ENCODE data around the gene NUP188. TPM values are rescaled to one million over a fixed set of nuclear protein-coding genes. Genes with fewer than 3 reads are reported as not detected.
"Not testable (repeated sequence)": the region's sequence is repeated elsewhere in the genome, so short reads cannot be mapped to it uniquely, and the experiment has no call there.

The NUP188 gene
- total RNA-seq, 1 experiment from 2014 or later = 77.6 TPM

DNA sequence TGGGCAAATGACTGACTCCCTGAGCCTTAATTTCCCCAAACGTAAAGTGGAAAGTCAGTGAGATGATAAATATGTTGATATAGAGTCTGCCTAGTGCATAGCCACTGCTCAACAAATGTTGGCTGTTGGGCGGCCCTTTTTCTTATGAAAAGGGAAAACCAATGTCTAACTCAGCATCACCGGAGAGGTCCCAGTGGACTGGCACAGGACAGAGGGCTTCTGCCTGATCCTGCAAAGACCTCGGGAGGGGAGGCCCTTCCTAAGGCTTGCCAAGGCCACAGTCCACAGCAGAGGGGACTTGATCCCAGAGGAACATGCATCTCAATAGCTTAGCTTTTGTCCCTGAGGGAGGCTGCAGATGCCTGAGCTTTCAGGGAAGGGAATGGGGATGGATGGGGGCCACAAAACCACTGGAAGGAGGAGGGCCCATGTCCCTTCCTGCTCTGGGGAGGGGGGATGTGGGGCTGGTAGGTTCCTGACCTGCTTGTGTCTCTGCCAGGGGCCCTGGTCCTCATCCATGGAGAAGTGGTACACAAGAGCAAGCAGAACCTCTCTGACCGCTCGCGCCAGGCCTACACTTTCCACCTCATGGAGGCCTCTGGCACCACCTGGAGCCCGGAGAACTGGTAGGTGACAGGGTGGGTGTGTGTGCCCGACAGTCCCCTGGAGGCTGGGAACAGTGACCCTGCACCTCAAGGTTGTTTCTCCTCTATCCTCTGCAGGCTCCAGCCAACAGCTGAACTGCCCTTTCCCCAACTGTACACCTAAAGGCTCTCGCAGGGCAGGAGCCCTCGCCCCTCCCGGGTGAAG lies 6.3 kb upstream of the NUP188 start:
- DNase-seq (ENCODE audit: low read depth) = no peak

DNA sequence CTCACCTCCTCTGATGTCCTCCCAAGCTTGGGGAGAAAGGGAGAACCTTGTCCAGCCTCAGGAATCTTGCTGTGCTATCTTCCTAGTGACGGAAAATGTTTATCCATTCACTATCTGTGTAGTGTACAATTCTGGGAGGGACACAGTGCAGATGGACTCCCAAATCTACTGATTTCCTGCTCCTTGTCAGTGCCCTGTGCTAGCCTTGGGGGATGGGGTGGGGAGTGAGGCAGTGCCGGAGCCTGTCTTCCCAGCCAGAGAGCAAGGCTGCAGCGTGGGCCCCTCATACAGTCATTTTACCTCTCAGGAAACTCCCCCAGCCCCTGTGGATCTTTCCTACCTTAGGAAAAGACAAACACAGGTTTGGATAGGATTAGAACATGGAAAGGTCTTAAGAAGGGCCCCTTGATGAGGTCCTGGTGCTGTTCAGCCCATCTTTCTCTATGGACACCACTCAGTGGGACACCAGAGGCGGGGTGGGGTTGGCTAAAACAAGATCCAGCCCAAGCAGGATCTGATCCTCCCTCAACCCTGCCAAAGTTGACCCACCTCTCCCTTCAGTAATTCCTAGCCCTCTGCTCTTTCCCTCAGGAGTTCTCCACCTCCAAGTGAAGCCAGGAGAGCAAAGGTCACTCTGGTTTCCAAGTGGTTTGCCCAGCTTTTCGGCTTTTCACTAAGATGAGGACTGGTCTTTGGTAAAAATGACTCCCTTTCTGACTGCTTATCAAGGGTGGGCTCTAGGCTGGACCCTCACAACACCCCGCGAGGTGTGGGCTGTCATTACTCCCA lies 3.5 kb upstream of the NUP188 start:
- no peak for DNase-seq (ENCODE audit: low read depth)

DNA sequence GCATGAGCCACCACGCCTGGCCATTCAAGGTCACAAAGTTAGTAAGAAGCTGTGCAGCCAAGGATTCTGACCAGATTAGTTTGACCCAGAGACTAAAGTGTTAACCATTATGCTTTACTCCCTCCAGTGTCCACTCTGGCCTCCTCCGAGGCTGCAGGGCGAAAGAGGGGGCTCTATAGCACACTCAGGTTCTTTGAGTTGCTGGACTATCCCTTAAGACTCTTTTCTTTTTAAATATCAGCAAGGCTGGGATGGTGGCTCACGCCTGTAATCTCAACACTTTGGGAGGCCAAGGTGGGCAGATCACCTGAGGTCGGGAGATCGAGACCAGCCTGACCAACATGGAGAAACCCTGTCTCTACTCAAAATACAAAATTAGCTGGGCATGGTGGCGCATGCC lies 2.5 kb upstream of the NUP188 start:
- DNase-seq (ENCODE audit: low read depth) = not testable (repeated sequence)

DNA sequence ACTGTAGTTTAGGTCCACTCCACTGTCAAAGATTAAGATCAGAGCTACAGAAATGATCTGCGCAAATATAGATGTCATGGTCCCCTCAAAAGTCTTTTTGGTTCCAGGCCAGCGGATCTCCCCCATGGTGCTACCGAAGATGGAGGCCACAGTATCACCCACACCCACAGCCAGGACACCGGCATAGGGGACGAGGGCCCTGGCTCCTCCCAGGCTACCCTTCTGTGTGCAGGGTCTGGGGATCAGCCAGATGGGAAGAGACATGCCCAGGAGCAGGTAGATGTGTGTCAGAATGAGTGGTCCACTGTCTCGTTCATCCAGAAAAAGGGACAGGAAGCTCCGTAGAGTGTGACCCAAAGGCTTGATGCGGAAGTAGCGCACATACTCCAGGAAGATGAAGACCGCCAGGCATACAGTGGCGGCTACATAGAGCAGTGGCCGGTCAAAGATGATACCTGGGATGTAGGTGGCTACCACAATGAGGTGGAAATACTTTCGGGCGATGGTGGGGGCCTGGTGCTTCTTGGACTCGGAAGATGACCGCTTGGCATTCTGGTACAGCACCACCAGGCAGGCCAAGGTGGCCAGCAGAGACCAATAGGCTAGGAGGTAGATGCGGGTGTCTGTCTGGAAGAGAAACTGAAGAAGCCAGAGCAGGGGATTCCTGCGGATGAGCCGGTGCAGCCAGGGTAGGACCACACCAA lies 1.5 kb upstream of the NUP188 start:
- DNase-seq (ENCODE audit: low read depth) = no peak

DNA sequence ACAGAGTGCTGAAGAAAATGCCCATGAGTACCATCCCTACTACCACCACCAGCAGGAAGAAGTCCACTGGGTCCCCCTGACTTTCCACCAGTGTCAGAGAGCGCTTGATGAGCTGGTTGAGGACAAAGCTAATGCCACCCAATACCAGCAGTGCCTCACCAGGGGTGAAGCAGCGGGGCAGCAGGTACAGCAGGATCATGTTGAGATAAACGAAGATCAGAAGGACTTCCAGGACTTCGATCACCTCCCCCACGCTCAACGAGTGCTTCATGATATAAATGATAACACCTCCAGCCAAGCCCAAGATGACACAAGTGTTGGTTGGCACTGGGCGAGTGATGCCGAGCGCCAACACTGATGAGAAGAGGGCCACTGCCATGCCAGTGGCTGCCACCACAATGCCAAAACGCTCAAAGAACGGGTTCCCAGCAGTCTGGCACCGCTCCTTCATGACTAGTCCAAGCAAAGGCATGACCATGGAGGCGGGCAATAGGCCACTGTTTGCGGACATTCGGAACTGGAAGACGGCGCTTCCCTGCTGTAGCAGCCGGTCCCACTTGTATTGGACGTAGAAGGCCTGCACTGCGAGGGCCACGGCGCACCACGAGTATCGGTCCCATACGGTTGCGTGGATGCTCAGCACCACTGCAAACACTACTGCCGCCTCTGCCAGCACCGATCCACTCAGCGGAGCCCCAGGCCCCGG lies 775 bp upstream of the NUP188 start:
- peak; percentile 42 for DNase-seq (ENCODE audit: low read depth)

DNA sequence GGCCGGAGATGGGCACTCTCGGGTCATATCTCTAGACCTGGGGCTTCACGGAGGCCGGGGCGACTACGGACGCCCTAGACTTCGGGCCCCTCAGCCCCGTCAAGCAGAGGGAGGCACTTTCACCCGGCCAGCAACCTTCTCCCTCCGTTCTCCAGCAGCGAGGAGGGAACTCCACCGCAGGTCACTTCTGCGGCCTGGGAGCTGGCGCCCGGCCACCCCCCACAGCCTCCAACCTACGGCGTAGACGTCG lies 297 bp upstream of the NUP188 start:
- DNase-seq (ENCODE audit: low read depth) = no peak

DNA sequence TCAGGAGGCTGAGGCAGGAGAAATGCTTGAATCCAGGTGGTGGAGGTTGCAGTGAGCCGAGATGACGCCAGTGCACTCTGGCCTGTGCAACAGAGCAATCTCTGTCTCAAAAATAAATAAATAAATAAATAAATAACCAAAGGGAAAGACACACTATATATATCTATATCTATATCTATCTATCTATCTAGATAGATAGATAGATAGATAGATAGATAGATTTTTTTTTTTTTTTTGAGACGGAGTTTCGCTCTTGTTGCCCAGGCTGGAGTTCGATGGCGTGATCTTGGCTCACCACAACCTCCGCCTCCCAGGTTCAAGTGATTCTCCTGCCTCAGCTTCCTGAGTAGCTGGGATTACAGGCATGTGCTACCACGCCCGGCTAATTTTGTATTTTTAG lies 13.9 kb downstream of the NUP188 start:
- not testable (repeated sequence) for DNase-seq (ENCODE audit: low read depth)

DNA sequence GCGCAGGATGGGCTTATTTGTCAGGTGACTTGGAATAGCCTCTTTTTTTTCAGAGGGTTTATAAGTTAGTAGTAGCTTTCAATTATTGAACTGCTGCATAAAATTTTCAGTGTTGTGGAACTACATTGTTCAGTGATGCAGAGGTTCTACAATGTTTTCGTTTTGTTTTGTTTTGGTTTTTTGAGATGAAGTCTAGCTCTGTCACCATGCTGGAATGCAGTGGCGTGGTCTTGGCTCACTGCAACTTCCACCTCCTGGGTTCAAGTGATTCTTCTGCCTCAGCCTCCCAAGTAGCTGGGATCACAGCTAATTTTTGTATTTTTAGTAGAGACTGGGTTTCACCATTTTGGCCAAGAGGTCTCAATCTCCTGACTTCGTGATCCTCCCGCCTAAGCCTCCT lies 22.0 kb downstream of the NUP188 start:
- DNase-seq (ENCODE audit: low read depth) = peak; percentile 35

DNA sequence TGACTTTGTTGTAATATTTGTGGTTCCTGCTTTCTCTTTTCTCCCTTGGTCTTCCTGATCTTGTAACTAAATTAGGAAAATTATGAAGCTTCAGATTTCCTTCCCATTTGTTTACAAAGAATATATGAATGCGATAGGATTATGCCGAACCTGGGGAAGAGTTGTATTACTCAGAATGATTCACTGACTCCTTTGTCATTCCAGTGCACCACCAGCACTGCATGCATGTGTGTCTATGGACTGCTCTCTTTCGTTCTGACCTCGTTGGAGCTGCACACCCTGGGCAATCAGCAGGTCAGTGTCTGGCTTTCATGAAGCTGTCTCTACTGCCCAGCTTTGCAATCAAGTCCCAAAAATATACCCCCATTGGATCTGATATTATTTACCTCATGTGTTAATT lies 25.5 kb downstream of the NUP188 start:
- DNase-seq (ENCODE audit: low read depth) = peak; percentile 80

DNA sequence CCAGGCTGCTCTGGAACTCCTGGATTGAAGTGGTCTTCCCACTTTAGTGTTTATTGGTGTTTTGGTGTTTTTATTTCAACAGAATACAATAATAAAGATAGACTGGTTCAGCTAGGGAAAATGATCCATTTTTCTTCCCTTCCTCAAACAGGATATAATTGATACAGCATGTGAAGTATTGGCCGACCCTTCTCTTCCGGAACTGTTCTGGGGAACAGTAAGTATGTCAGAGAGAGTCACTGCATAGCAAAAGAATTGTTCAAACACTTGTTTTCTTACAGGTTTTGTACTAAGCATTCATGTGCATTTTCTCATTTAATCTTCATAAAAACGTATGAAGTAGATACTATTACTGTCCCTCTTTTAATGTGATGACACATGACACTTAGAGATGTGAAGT lies 31.6 kb downstream of the NUP188 start:
- no peak for DNase-seq (ENCODE audit: low read depth)

DNA sequence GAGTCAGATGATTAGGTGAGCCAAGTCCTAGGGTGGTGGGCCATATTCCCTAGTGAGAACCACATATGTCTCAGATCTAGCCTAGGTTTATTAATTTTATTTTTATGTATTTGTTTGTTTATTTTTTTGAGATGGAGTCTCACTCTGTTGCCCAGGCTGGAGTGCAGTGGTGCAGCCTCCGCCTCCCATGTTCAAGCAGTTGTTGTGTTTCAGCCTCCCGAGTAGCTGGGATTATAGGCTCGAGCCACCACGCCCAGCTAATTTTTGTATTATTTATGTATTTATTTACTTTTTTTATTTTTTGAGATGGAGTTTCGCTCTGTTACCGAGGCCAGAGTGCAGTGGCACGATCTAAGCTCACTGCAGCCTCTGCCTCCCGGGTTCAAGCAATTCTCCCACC lies 36.0 kb downstream of the NUP188 start:
- no peak for DNase-seq (ENCODE audit: low read depth)

DNA sequence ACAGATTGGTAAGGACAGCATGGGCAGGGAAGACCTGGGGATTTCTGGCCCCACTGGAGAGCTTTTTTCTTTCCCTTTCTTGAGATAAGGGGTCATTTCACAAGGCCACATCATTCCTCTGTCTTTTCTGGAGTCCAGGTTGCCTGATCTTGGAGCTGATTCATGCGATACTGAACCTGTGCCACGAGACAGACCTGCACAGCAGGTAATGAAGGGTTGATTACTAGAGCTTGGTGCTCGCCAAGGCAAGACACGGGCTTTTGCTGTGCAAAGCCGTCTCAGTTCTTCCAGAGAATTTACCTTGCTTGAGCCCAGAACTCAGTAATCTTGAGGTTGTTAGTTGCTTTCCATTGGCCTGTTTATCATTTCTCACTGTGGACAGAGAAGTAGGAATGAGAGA lies 39.2 kb downstream of the NUP188 start:
- DNase-seq (ENCODE audit: low read depth) = no peak

DNA sequence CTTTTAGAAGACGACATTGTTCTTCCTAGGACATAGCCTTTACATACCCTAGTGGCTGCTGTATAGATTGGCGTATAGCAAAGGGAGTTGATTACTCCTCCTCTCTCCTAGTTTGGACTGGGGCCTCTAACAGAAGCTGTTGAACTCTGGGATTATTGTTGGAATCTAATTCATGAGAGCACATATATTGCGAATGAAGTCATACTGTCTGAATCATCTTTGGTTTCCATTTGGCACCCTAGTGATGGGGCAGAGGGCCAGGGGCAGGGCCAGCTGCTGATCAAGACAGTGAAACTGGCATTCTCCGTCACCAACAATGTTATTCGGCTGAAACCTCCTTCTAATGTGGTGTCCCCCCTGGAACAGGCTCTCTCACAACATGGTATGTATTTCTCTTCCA lies 40.3 kb downstream of the NUP188 start:
- peak; percentile 85 for DNase-seq (ENCODE audit: low read depth)

DNA sequence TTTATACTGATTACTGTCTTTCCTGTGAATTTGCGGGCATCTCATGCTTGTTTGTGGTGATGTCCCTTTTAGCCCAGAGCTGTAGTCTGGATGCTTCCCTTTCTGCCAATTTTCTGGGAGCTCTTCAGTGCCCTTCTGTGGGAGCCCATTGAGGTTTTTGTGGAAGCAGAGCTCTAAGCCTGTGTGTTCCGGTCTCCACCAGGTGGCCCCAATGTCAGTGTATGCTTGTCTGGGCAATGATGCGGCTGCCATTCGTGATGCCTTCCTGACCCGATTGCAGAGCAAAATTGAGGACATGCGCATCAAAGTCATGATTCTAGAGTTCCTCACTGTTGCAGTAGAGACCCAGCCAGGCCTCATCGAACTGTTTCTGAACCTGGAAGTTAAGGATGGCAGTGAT lies 45.5 kb downstream of the NUP188 start:
- DNase-seq (ENCODE audit: low read depth) = peak; percentile 20

DNA sequence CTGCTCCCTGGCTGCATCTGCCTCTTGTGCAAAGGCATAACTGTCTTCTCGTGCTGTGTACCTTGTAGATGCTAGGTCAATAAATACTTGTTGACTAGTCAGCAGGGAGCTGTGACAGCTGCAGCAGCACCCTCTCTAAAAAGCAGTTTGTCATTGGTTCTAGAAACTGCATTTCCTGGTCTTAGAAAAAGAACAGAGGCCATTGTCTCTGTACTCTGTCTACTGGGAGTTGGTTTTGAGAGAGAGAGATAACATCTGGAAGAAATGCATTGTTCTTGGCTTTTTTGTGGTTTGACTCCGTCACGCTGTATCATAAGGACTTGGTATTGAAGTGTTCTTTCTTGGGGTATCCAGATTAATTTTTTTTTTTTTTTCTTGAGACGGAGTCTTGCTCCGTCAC lies 48.3 kb downstream of the NUP188 start:
- no peak for DNase-seq (ENCODE audit: low read depth)

DNA sequence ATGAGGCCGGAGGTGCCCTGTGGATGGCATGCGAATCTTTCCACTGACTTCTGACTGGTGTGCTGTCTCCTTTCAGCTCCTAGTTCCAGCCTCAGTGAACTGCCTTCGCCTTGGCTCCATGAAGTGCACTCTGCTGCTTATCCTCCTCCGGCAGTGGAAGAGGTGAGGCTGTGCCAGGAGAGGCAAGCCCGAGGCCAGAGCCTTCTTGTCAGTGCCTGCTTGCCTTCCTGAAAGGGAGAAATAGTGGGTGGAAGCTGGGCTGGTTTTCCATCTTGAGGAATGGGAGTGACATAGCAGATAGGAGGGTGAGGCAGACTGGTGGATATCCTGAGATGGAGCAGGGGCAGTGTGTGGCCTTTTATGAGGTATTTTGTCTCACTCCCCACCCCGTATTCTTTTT lies 51.0 kb downstream of the NUP188 start:
- no peak for DNase-seq (ENCODE audit: low read depth)

DNA sequence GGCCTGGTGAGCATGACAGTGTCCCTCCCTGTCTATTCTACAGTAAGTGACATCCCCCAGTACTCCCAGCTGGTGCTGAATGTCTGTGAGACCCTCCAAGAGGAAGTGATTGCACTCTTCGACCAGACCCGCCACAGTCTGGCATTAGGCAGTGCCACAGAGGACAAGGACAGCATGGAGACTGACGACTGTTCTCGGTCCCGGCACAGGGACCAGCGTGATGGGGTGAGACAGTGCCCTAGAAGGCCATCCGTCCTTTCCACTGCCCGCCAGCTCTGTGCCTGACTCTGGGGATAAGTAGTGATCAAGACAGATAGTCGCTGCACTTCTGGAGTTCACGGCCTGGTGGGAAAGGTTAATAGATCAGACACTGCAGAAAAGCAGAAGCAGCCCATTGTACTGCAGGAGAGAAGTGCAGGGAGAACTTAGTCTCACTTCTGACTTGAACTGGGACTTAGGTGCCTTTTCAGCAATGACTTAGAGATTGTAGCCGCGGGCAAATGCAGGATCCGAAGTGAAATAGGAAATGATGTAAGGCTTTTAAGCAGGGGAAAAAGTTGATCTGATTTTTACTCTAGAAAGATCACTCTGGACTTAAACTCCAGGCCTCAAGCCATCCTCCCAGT lies 52.2 kb downstream of the NUP188 start:
- no peak for DNase-seq (ENCODE audit: low read depth)

DNA sequence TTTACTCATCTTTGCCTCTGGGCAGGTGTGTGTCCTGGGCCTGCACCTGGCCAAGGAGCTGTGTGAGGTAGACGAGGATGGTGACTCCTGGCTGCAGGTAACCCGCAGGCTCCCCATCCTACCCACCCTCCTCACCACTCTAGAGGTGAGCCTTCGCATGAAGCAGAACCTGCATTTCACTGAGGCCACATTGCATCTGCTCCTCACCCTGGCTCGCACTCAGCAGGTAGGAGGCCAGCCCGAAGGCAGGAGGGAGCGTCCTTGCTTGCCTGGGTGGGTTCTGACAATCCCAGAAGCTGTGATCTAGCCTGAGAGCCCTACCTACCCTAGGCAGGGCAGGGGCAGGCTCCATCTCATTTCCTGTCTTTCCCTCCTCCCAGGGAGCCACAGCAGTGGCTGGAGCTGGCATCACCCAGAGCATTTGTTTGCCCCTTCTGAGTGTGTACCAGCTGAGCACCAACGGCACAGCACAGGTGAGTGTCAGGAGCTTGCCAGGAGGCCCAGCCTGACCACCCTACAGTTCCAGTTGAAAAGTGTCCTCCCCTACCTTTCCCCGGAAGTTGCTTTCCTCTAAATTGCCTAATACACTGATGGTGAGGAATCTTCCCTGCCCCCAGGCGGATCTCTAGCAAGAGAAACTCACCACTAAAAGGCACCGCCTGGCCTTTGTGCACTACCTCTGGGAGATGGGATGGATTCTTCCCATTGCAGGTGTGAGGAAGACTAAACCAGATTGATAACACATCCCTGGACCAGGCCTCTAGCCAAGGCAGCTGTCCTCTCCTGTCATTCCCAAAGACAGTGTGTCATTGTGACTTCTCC lies 54.2 kb downstream of the NUP188 start:
- DNase-seq (ENCODE audit: low read depth) = no peak

DNA sequence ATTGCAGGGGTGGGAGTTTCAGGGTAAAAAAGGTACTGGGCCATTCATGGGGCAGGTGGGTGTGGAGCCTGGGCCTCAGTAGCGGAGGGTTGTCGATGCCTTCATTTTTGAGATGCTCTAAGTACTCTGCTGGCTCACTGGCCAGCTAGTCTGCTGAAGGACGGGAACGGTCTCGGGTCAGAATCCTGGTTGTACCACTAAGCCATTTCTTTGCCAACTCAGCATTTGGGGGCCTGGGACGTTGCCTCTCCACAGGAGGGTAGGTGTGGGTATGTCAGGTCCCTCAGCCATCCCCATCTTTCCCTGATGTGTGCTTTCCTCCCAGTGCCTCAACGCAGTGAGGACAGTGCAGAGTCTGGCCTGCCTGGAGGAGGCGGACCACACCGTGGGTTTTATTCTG lies 55.5 kb downstream of the NUP188 start:
- DNase-seq (ENCODE audit: low read depth) = no peak

DNA sequence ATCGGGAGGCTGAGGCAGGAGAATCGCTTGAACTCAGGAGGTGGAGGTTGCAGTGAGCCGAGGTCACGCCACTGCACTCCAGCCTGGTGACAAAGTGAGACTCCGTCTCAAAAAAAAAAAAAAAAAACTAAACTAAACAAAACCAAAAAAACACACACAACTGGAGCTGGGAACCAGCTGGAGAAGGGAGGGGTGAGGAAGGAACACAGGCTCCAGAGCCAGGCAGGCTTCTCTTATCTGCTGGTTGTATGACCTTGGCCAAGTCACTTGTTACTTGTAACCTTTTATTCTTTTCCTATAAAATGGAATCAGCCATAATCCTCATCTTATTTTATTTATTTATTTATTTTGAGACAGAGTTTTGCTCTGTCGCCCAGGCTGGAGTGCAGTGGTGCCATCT lies 56.7 kb downstream of the NUP188 start:
- DNase-seq (ENCODE audit: low read depth) = not testable (repeated sequence)
